Activated CD4-positive, alpha-beta memory T cell treated with anti-CD3 and anti-CD28 coated beads, Interleukin-2, amount 10 ng/mL, durations not matched to agents 7 days and 5 days (primary cell): Measurements from ENCODE around the gene MBIP. TPM values are rescaled to one million over a fixed set of nuclear protein-coding genes. Genes with fewer than 3 reads are reported as not detected.
"Not testable (repeated sequence)": the region's sequence is repeated elsewhere in the genome, so short reads cannot be mapped to it uniquely, and the experiment has no call there.

Experiments used
- CTCF ChIA-PET: fragments of 350-600 bp; sonication (Branson Sonifier 250); formaldehyde crosslinking; loops from one replicate; lab custom pipeline; 2021; ENCODE audit warnings: antibody characterized with exemption, inconsistent platforms; lab: Charles Lee
- POLR2A ChIA-PET: fragments of 350-600 bp; sonication (Branson Sonifier 250); formaldehyde crosslinking; loops from one replicate; lab custom pipeline; 2021; ENCODE audit warnings: antibody characterized with exemption; lab: Charles Lee
- DNase-seq: peaks from one replicate; pipeline ENCODE4 v3.0.0-alpha.2; 2020
- H3K27ac Mint-ChIP-seq: one replicate; pipeline ENCODE4 v1.8.0; 2021; ENCODE audit warnings: mild to moderate bottlenecking, mixed read lengths
- H3K27me3 Mint-ChIP-seq: one replicate; pipeline ENCODE4 v1.8.0; 2021; ENCODE audit warnings: mixed read lengths
- H3K36me3 Mint-ChIP-seq: one replicate; pipeline ENCODE4 v1.8.0; 2021; ENCODE audit warnings: low read depth, mixed read lengths
- H3K4me1 Mint-ChIP-seq: one replicate; pipeline ENCODE4 v1.8.0; 2021; ENCODE audit warnings: mixed read lengths
- H3K4me3 Mint-ChIP-seq: one replicate; pipeline ENCODE4 v1.8.0; 2021; ENCODE audit warnings: mild to moderate bottlenecking, mixed read lengths
- H3K9me3 Mint-ChIP-seq: one replicate; pipeline ENCODE4 v1.8.0; 2021; ENCODE audit warnings: mixed read lengths
- total RNA-seq, 2 experiments: library from RNA; stranded (reverse); gene quantifications; one replicate each; pipeline ENCODE4 v1.2.3, GENCODE V29; 2021

MBIP gene
- 10 to 100 TPM; 20.2 to 24.6 TPM for total RNA-seq

GRCh38 chr14:36320200-36320896, at the start of gene MBIP:
Gene MBIP, minus strand, starts transcription at chr14:36320637. Its CDS starts 49 bp downstream, at chr14:36320588.
- Mint-ChIP-seq H3K4me1 (peaks cover 34% of the 10 kb centered on the region), H3K4me3 (peak within 1 kb of the TSS; percentile 90), H3K27me3 (peaks cover 18% of the 10 kb centered on the region), H3K9me3 (peaks cover 2% of the 10 kb centered on the region), H3K27ac (peak within 1 kb of the TSS; percentile 87), H3K36me3 (peaks cover 4% of the 10 kb centered on the region)
- ChIA-PET POLR2A (interaction anchor here (0.8 to 1.7 kb wide), 7 partner anchors 11 to 513 kb away, joined by 3 to 6 read pairs (median 3); no protein-coding TSS in a partner anchor), CTCF (interaction anchor here (1.0 to 1.5 kb wide), 3 partner anchors 16 to 250 kb away, joined by 3 to 4 read pairs (median 3); no protein-coding TSS in a partner anchor)
- DNase-seq = peak; percentile 92

- ChIA-PET POLR2A (no interaction called here), CTCF (interaction anchor here (0.6 to 1.8 kb wide), 2 partner anchors 9 to 169 kb away, joined by 3 to 4 read pairs; no protein-coding TSS in a partner anchor)
- Mint-ChIP-seq H3K36me3 (no peaks in the 10 kb centered on the region), H3K4me3 (no peak overlapping the region), H3K27ac (no peak overlapping the region), H3K4me1 (no peaks in the 10 kb centered on the region), H3K9me3 (no peaks in the 10 kb centered on the region), H3K27me3 (peaks cover 2% of the 10 kb centered on the region)
- no peak for DNase-seq
These were observed 47.7 kb upstream of the MBIP start for GRCh38 chr14:36367985-36368774.

GRCh38 chr14:36365766-36366165, 45.3 kb upstream of the MBIP start:
- DNase-seq = no peak
- H3K4me3 Mint-ChIP-seq = no peak overlapping the region
- ChIA-PET CTCF (interaction anchor here (1.5 kb wide), 1 partner anchor 9 kb away, joined by 7 read pairs; no protein-coding TSS in a partner anchor), POLR2A (no interaction called here)
- H3K36me3 Mint-ChIP-seq = no peaks in the 10 kb centered on the region
- no peaks in the 10 kb centered on the region for H3K4me1 Mint-ChIP-seq
- no peak overlapping the region for H3K27ac Mint-ChIP-seq
- H3K27me3 Mint-ChIP-seq = peaks cover 4% of the 10 kb centered on the region
- no peaks in the 10 kb centered on the region for H3K9me3 Mint-ChIP-seq

GRCh38 chr14:36363704-36364103, 43.3 kb upstream of the MBIP start:
- H3K4me1 Mint-ChIP-seq = no peaks in the 10 kb centered on the region
- H3K27me3 Mint-ChIP-seq = peaks cover 6% of the 10 kb centered on the region
- no peak overlapping the region for H3K27ac Mint-ChIP-seq
- no peak overlapping the region for H3K4me3 Mint-ChIP-seq
- ChIA-PET POLR2A (no interaction called here), CTCF (no interaction called here)
- H3K9me3 Mint-ChIP-seq = no peaks in the 10 kb centered on the region
- no peaks in the 10 kb centered on the region for H3K36me3 Mint-ChIP-seq
- DNase-seq = no peak

- H3K36me3 Mint-ChIP-seq = no peaks in the 10 kb centered on the region
- H3K4me3 Mint-ChIP-seq = no peak overlapping the region
- no peaks in the 10 kb centered on the region for H3K9me3 Mint-ChIP-seq
- H3K27me3 Mint-ChIP-seq = peaks cover 6% of the 10 kb centered on the region
- CTCF ChIA-PET = no interaction called here
- no peak for DNase-seq
- no peak overlapping the region for H3K27ac Mint-ChIP-seq
- POLR2A ChIA-PET = no interaction called here
- H3K4me1 Mint-ChIP-seq = no peaks in the 10 kb centered on the region
These were observed 42.2 kb upstream of the MBIP start for GRCh38 chr14:36362648-36363047.

GRCh38 chr14:36361210-36361853, 40.9 kb upstream of the MBIP start:
- ChIA-PET CTCF (no interaction called here), POLR2A (no interaction called here)
- no peak overlapping the region for H3K27ac Mint-ChIP-seq
- H3K27me3 Mint-ChIP-seq = peaks cover 6% of the 10 kb centered on the region
- no peaks in the 10 kb centered on the region for H3K4me1 Mint-ChIP-seq
- DNase-seq = no peak
- no peak overlapping the region for H3K4me3 Mint-ChIP-seq
- peaks cover 4% of the 10 kb centered on the region for H3K9me3 Mint-ChIP-seq
- peaks cover 3% of the 10 kb centered on the region for H3K36me3 Mint-ChIP-seq

GRCh38 chr14:36356862-36357261, 36.4 kb upstream of the MBIP start:
- Mint-ChIP-seq H3K27ac (no peak overlapping the region), H3K36me3 (peaks cover 6% of the 10 kb centered on the region), H3K9me3 (peaks cover 4% of the 10 kb centered on the region), H3K27me3 (peaks cover 2% of the 10 kb centered on the region), H3K4me1 (no peaks in the 10 kb centered on the region), H3K4me3 (no peak overlapping the region)
- no peak for DNase-seq
- ChIA-PET POLR2A (no interaction called here), CTCF (no interaction called here)

GRCh38 chr14:36346052-36346451, 25.6 kb upstream of the MBIP start:
- CTCF ChIA-PET = no interaction called here
- DNase-seq = no peak
- Mint-ChIP-seq H3K9me3 (no peaks in the 10 kb centered on the region), H3K4me3 (no peak overlapping the region), H3K36me3 (no peaks in the 10 kb centered on the region), H3K27ac (no peak overlapping the region), H3K27me3 (peaks cover 8% of the 10 kb centered on the region), H3K4me1 (no peaks in the 10 kb centered on the region)
- POLR2A ChIA-PET = no interaction called here

GRCh38 chr14:36344211-36344610, 23.8 kb upstream of the MBIP start:
- no peak for DNase-seq
- no peak overlapping the region for H3K4me3 Mint-ChIP-seq
- ChIA-PET POLR2A (no interaction called here), CTCF (no interaction called here)
- H3K27me3 Mint-ChIP-seq = peaks cover 8% of the 10 kb centered on the region
- H3K36me3 Mint-ChIP-seq = no peaks in the 10 kb centered on the region
- H3K9me3 Mint-ChIP-seq = no peaks in the 10 kb centered on the region
- H3K4me1 Mint-ChIP-seq = peaks cover 4% of the 10 kb centered on the region
- H3K27ac Mint-ChIP-seq = no peak overlapping the region

GRCh38 chr14:36341811-36342210, 21.4 kb upstream of the MBIP start:
- POLR2A ChIA-PET, CTCF ChIA-PET, H3K27me3 Mint-ChIP-seq, H3K4me1 Mint-ChIP-seq, H3K9me3 Mint-ChIP-seq, H3K27ac Mint-ChIP-seq, H3K4me3 Mint-ChIP-seq, H3K36me3 Mint-ChIP-seq, DNase-seq: not testable (repeated sequence)

GRCh38 chr14:36340276-36340890, 19.9 kb upstream of the MBIP start:
- Mint-ChIP-seq H3K27ac (no peak overlapping the region), H3K36me3 (no peaks in the 10 kb centered on the region), H3K27me3 (peaks cover 2% of the 10 kb centered on the region), H3K4me3 (no peak overlapping the region), H3K9me3 (no peaks in the 10 kb centered on the region), H3K4me1 (peaks cover 4% of the 10 kb centered on the region)
- CTCF ChIA-PET = no interaction called here
- POLR2A ChIA-PET = no interaction called here
- DNase-seq = no peak

- no peaks in the 10 kb centered on the region for H3K9me3 Mint-ChIP-seq
- H3K4me1 Mint-ChIP-seq = peaks cover 4% of the 10 kb centered on the region
- POLR2A ChIA-PET = no interaction called here
- no peaks in the 10 kb centered on the region for H3K36me3 Mint-ChIP-seq
- H3K27ac Mint-ChIP-seq = no peak overlapping the region
- CTCF ChIA-PET = interaction anchor here (1.3 kb wide), 1 partner anchor 35 kb away, joined by 4 read pairs; no protein-coding TSS in a partner anchor
- H3K4me3 Mint-ChIP-seq = no peak overlapping the region
- no peak for DNase-seq
- peaks cover 3% of the 10 kb centered on the region for H3K27me3 Mint-ChIP-seq
These were observed 19.4 kb upstream of the MBIP start for GRCh38 chr14:36339816-36340215.

GRCh38 chr14:36333119-36333518, 12.7 kb upstream of the MBIP start:
- Mint-ChIP-seq H3K4me3 (no peak overlapping the region), H3K36me3 (no peaks in the 10 kb centered on the region), H3K9me3 (no peaks in the 10 kb centered on the region), H3K4me1 (no peaks in the 10 kb centered on the region), H3K27ac (no peak overlapping the region), H3K27me3 (peaks cover 21% of the 10 kb centered on the region)
- DNase-seq = no peak
- ChIA-PET POLR2A (no interaction called here), CTCF (no interaction called here)
